Left ventricle myocardium inferior (tissue), 1 donor: ENCODE measurements around the gene RYK. TPM values are rescaled to one million over a fixed set of nuclear protein-coding genes. Genes with fewer than 3 reads are reported as not detected.

Experiments used
- DNase-seq: peaks from one replicate; pipeline ENCODE4 v3.0.0-alpha.2; 2020
- H3K27ac ChIP-seq: fragments of 200-600 bp; replicated peaks from 2 replicates; pipeline ENCODE4 v1.8.0; 2021
- H3K27me3 ChIP-seq: fragments of 200-600 bp; 2 replicates; pipeline ENCODE4 v1.8.0; 2021; ENCODE audit warnings: low read depth
- H3K36me3 ChIP-seq: fragments of 200-600 bp; 2 replicates; pipeline ENCODE4 v1.8.0; 2021
- H3K4me1 ChIP-seq: fragments of 200-600 bp; 2 replicates; pipeline ENCODE4 v1.8.0; 2021
- H3K4me3 ChIP-seq: fragments of 200-600 bp; 2 replicates; pipeline ENCODE4 v1.8.0; 2021; ENCODE audit warnings: mild to moderate bottlenecking, moderate library complexity
- H3K9me3 ChIP-seq: fragments of 200-600 bp; replicated peaks from 2 replicates; pipeline ENCODE4 v1.8.0; 2021
- intact Hi-C: fragments of 100-400 bp; cut with micrococcal nuclease; formaldehyde crosslinking; loops from one replicate; pipeline ENCODE4 v1.11.0; 2022
- total RNA-seq: library from RNA; stranded (reverse); fragmentation: NEBNext Ultra II Directional; extraction: Animal tissue kit (Norgen Biotek cat#: 25700); gene quantifications from one replicate; pipeline ENCODE4 v1.2.1, GENCODE V29; 2021
- TF ChIP-seq, protein P1 (sequence below): fragments of 200-600 bp; IDR thresholded peaks from 2 replicates; pipeline ENCODE4 v1.8.0; 2021; ENCODE audit warnings: antibody characterized with exemption, mild to moderate bottlenecking, borderline replicate concordance
- donor health status: DM: no; HTN: yes; CAD: no; lungs with severe emphysema.

The RYK gene
- total RNA-seq, 1 donor from 2014 or later = 32.3 TPM

DNA sequence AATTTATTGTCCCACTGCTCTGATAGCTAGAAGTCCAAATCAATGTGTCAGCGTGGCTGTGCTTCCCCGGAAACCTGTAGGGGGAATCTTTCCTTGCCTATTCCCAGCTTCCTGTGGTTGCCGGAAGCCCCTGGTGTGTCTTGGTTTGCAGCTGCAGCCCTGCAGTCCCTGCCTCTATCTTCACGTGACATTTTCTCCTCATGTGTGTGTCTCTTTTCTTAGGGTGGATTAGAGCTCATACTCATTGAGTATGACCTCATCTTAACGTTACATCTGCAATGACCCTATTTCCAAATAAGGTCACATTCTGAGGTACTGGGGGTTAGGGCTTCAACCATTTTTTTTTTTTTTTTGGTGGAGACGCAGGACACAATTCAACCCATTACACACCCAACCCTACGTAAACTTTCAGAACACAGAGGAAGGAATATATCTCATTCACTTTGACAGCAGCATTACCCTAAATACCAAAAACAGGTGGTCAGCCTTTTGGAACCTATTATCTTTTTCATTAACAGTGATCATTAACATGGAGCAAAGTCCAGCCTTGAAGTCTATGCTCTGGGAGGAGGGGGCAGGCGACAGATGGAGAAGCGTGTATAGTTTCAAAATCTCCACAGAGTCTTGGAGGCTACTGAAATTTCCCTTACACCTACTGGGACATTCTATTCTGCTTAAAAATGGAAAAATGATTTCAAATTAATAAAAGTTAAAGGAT, 88.6 kb downstream of the RYK start:
- Histone ChIP-seq H3K4me1 (no peaks in the 10 kb centered on the region), H3K27me3 (no peaks in the 10 kb centered on the region), H3K9me3 (peaks cover 1% of the 10 kb centered on the region), H3K4me3 (no peak overlapping the region), H3K36me3 (peaks cover 59% of the 10 kb centered on the region), H3K27ac (no peak overlapping the region)
- TF ChIP-seq, protein P1, sequence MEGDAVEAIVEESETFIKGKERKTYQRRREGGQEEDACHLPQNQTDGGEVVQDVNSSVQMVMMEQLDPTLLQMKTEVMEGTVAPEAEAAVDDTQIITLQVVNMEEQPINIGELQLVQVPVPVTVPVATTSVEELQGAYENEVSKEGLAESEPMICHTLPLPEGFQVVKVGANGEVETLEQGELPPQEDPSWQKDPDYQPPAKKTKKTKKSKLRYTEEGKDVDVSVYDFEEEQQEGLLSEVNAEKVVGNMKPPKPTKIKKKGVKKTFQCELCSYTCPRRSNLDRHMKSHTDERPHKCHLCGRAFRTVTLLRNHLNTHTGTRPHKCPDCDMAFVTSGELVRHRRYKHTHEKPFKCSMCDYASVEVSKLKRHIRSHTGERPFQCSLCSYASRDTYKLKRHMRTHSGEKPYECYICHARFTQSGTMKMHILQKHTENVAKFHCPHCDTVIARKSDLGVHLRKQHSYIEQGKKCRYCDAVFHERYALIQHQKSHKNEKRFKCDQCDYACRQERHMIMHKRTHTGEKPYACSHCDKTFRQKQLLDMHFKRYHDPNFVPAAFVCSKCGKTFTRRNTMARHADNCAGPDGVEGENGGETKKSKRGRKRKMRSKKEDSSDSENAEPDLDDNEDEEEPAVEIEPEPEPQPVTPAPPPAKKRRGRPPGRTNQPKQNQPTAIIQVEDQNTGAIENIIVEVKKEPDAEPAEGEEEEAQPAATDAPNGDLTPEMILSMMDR = no peak
- no peak for DNase-seq
- intact Hi-C loops = no loop called here

DNA sequence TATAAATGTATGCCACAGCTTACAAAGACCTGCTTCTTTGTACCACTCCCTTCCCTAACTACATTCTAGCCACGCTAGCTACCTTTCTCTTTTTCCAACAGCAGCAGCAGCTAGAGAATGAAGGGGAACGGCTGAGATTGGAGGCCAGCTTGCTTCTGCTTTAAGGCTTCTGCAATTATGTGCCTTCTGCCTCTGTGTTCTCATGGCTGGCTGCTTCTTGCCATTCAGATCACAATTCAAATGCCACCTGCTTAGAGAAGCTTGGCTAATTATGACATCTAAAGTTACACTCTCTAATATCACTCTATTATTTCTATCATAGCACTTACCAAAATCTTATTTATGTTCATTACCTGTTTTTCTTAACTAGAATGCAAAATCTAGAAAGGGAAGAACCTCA, 95.2 kb downstream of the RYK start:
- Histone ChIP-seq H3K4me1 (peaks cover 2% of the 10 kb centered on the region), H3K4me3 (no peak overlapping the region), H3K27me3 (no peaks in the 10 kb centered on the region), H3K27ac (no peak overlapping the region), H3K36me3 (peaks cover 75% of the 10 kb centered on the region), H3K9me3 (no peaks in the 10 kb centered on the region)
- DNase-seq = no peak
- TF ChIP-seq, protein P1 = no peak
- intact Hi-C loops = no loop called here

DNA sequence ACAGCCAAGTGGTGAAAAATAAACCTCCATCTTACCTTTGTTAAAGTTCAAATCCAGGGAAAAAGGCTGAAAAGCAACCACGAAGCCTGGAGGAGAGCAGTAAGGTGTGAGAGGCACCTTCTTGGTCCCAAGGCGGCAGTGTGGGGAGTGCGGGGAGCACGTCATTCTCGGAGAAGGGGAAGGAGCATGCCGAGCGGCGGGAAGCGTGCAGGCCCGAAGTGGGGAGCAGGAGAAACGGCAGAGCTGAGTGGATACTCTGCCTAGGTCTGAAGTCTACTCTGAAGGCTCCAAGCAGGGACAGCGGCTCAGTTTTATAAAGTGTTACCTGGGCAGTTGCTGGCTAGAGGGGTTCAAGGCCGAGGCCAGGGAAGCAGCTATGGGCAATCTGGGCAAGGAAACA, 96.9 kb downstream of the RYK start:
- peaks cover 65% of the 10 kb centered on the region for H3K36me3 ChIP-seq
- no peak for DNase-seq
- H3K4me1 ChIP-seq = peaks cover 17% of the 10 kb centered on the region
- intact Hi-C loops = no loop called here
- H3K4me3 ChIP-seq = no peak overlapping the region
- H3K9me3 ChIP-seq = no peaks in the 10 kb centered on the region
- no peaks in the 10 kb centered on the region for H3K27me3 ChIP-seq
- TF ChIP-seq, protein P1 = no peak
- no peak overlapping the region for H3K27ac ChIP-seq

DNA sequence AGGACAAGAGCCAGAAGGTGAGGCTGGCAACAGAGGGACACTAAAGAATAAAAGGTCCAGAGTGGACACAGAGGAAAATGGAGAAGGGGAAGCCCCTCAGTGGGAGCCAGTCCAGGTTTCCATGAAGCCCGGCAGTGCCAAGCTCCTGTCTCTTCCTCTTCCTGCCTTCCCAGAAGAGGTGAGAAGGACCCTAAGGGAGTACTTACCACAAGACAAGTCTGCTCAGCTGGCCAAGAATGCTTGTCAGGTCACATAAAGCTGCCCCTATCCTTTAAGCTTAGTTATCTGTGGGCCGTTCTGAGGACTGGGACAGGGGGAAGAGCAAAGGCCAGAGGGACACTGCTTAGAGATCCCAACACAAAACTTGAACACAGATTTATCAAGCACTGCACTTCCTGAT, 100.2 kb downstream of the RYK start:
- Histone ChIP-seq H3K4me1 (peaks cover 30% of the 10 kb centered on the region), H3K27ac (no peak overlapping the region), H3K4me3 (no peak overlapping the region), H3K9me3 (no peaks in the 10 kb centered on the region), H3K27me3 (no peaks in the 10 kb centered on the region), H3K36me3 (peaks cover 36% of the 10 kb centered on the region)
- TF ChIP-seq, protein P1 = no peak
- intact Hi-C loops = no loop called here
- DNase-seq = no peak

DNA sequence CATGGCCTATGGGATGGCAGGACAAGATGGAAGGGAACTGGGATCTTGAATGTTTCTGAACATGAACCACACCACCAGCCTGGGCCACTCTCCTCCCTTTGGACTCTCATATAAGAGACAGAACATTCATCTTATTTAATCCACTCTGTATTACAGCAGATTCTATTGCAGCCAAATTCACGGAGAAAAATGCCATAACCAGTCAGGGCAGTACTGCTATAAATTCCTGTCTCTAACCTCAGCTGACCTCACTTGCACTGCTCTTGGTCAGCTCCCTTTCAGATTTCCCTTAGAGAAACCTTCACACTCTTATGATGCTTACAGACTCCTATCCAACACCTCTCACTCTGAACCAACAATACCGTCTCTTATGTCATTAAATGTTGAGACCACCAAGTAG, 101.4 kb downstream of the RYK start:
- intact Hi-C loops = no loop called here
- no peak for DNase-seq
- peaks cover 24% of the 10 kb centered on the region for H3K36me3 ChIP-seq
- TF ChIP-seq, protein P1 = no peak
- H3K27me3 ChIP-seq = no peaks in the 10 kb centered on the region
- H3K4me3 ChIP-seq = no peak overlapping the region
- no peaks in the 10 kb centered on the region for H3K9me3 ChIP-seq
- H3K27ac ChIP-seq = no peak overlapping the region
- peaks cover 42% of the 10 kb centered on the region for H3K4me1 ChIP-seq
